ENCODE data around the gene RBM19.

The RBM19 gene

GRCh38 chr12:113893221-113893620 lies 72.9 kb downstream of the RBM19 start:
- no peak overlapping the region for H3K4me3 ChIP-seq (ENCODE audit: control insufficient read depth, low read depth, low read length)
- no peak for TF ChIP-seq CTCF (IDR thresholded peaks at IDR 0.05; ENCODE audit: control insufficient read depth, insufficient read depth, low read depth, low read length, missing control alignments)
- no peak for DNase-seq (ENCODE audit: low read depth)

GRCh38 chr12:113892556-113892955 lies 73.6 kb downstream of the RBM19 start:
- no peak for DNase-seq (ENCODE audit: low read depth)
- TF ChIP-seq CTCF (IDR thresholded peaks at IDR 0.05; ENCODE audit: control insufficient read depth, insufficient read depth, low read depth, low read length, missing control alignments), result no peak
- no peak overlapping the region for H3K4me3 ChIP-seq (ENCODE audit: control insufficient read depth, low read depth, low read length)

- H3K4me3 ChIP-seq (ENCODE audit: control insufficient read depth, low read depth, low read length), result no peak overlapping the region
- no peak for TF ChIP-seq CTCF (IDR thresholded peaks at IDR 0.05; ENCODE audit: control insufficient read depth, insufficient read depth, low read depth, low read length, missing control alignments)
- no peak for DNase-seq (ENCODE audit: low read depth)
Measured at GRCh38 chr12:113891739-113892520, 74.2 kb downstream of the RBM19 start.

- TF ChIP-seq CTCF (IDR thresholded peaks at IDR 0.05; ENCODE audit: control insufficient read depth, insufficient read depth, low read depth, low read length, missing control alignments), result no peak
- no peak overlapping the region for H3K4me3 ChIP-seq (ENCODE audit: control insufficient read depth, low read depth, low read length)
- DNase-seq (ENCODE audit: low read depth), result no peak
Measured at GRCh38 chr12:113891167-113891692, 74.9 kb downstream of the RBM19 start.

GRCh38 chr12:113889891-113890581 lies 76.1 kb downstream of the RBM19 start:
- H3K4me3 ChIP-seq (ENCODE audit: control insufficient read depth, low read depth, low read length), result no peak overlapping the region
- TF ChIP-seq CTCF (IDR thresholded peaks at IDR 0.05; ENCODE audit: control insufficient read depth, insufficient read depth, low read depth, low read length, missing control alignments), result no peak
- DNase-seq (ENCODE audit: low read depth), result peak; percentile 2

- DNase-seq (ENCODE audit: low read depth), result peak; percentile 21
- TF ChIP-seq CTCF (IDR thresholded peaks at IDR 0.05; ENCODE audit: control insufficient read depth, insufficient read depth, low read depth, low read length, missing control alignments), result peak; percentile 26
- no peak overlapping the region for H3K4me3 ChIP-seq (ENCODE audit: control insufficient read depth, low read depth, low read length)
Measured at GRCh38 chr12:113889076-113889475, 77.0 kb downstream of the RBM19 start.
